GM18951 (cell line): Measurements from ENCODE around the gene GMDS.

Experiments used
- POLR2A ChIP-seq: IDR thresholded peaks from 4 replicates; pipeline ENCODE4 v1.6.1; 2011; ENCODE audit warnings: mild to moderate bottlenecking; ENCODE audit not compliant: insufficient read length, insufficient read depth; ENCODE audit errors: extremely low read depth
- in situ Hi-C: fragments of 300-500 bp; cut with MboI; formaldehyde crosslinking; loops from one replicate; pipeline ENCODE4 v1.12.0; 2022; ENCODE audit warnings: low sequenced_read_pairs, mixed read lengths, inconsistent platforms; ENCODE audit not compliant: unreplicated experiment

The GMDS gene

GRCh38 chr6:2120912-2121311, 124.5 kb downstream of the GMDS start:
- TF ChIP-seq POLR2A, result no peak
- in situ Hi-C loops, result no loop called here

DNA sequence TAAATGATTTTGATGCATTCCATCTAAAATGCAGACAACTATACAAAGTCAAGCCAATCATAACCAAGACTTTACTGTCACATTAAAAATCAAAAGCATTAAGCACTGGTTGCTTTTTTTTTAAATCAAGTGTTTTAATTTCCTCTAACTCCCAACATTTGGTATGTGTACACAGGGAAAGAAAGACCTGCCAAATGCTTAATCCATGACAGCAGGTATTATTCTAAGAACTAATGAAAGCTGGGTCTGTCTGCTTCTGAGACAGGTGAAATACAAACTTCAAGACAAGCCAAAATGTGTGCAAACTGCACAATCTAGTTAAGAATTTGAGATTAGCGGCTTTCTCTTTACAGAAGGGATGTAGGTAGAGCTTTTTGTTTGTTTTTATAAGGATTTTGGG, 126.1 kb downstream of the GMDS start:
- in situ Hi-C loops, result no loop called here
- no peak for TF ChIP-seq POLR2A

DNA sequence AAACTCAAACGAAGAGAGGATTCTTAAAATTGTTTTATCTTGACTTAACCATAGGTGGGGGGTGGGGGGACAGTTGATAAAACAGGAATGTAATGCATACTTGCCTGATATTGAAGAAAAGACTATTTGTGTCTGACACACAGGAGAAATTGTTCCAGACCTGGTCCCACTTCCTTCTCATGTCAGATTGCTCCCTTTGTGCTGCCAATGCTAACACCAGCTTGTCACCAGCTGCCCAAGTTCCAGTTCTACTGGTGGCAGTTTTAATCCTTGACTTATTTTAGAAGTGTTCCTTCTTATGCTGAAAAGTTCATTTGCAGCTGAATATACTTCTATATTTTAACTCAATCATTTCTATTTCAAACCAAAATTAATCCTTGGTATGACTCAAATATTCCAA, 127.3 kb downstream of the GMDS start:
- no peak for TF ChIP-seq POLR2A
- in situ Hi-C loops, result no loop called here

- TF ChIP-seq POLR2A, result no peak
- in situ Hi-C loops, result no loop called here
Observed at GRCh38 chr6:2117447-2117846, 128.0 kb downstream of the GMDS start.

DNA sequence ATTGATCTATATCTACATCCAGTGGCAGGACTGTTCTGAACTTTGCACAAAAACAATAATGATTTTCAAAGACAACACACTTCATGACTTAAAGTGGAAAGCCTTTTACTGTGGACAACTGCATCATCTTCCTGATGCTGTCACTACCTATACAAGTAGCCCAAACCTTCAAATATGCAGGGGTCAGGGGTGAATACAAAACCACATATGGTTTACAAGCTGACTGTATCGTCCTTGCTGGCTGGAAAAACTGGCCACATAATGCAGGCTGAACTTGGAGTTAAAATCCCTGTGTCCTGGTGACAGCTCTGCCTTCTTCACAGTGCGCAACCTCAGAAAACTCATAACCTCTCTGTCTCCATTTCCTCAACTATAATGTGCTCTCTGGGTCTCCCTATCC, 128.9 kb downstream of the GMDS start:
- no peak for TF ChIP-seq POLR2A
- in situ Hi-C loops, result no loop called here

GRCh38 chr6:2114100-2114499, 131.3 kb downstream of the GMDS start:
- in situ Hi-C loops, result no loop called here

GRCh38 chr6:2111162-2111677, 134.2 kb downstream of the GMDS start:
- no peak for TF ChIP-seq POLR2A
- in situ Hi-C loops, result no loop called here

More at GRCh38 chr6:2114100-2114499, 131.3 kb downstream of the GMDS start:
- no peak for TF ChIP-seq POLR2A

- TF ChIP-seq POLR2A, result no peak
- in situ Hi-C loops, result no loop called here
Observed at GRCh38 chr6:2110504-2110903, 134.9 kb downstream of the GMDS start.

DNA sequence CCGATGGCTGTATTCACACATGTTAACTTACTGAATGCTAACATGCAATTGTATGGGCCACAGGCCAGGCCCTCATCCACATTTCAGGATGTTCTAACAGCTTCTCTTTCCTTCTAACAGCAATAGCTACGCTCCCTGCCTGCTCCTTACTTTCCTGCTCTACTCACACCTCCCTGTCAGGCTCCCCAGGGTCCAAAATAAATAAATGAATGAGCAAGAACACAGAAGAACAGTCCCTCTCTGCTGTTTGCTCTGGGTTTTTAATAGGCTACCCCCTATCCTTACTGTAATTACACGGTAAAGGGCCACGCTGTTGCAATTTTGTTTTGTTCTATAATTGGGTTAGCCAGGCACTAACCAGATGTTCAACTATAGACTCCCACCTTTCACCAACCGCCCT, 135.6 kb downstream of the GMDS start:
- in situ Hi-C loops, result loop anchor here (10.0 kb wide), 1 partner anchor 505 kb away; the partner anchor contains the start of gene FOXC1
- no peak for TF ChIP-seq POLR2A

GRCh38 chr6:2108700-2109306, 136.6 kb downstream of the GMDS start:
- no peak for TF ChIP-seq POLR2A
- in situ Hi-C loops, result loop anchor here (10.0 kb wide), 1 partner anchor 504 kb away; the partner anchor contains the start of gene FOXC1

DNA sequence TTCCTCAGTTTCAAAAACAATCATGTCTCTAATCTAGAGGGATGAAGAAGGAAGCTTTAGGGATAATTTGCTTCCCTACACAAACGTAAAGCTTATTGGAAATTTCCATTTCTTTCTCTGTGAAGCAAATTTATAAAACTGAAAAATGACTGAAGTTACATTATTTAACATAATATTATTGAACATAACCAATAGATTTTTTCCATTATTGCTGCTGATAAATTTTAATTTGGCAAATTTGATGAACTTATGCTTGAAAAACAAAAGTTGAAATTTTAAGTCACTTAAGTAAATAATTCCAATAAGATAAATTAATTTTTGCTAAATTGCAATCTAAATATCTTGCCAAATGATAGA, 140.9 kb downstream of the GMDS start:
- in situ Hi-C loops, result loop anchor here (10.0 kb wide), 1 partner anchor 500 kb away; the partner anchor contains the start of gene FOXC1

DNA sequence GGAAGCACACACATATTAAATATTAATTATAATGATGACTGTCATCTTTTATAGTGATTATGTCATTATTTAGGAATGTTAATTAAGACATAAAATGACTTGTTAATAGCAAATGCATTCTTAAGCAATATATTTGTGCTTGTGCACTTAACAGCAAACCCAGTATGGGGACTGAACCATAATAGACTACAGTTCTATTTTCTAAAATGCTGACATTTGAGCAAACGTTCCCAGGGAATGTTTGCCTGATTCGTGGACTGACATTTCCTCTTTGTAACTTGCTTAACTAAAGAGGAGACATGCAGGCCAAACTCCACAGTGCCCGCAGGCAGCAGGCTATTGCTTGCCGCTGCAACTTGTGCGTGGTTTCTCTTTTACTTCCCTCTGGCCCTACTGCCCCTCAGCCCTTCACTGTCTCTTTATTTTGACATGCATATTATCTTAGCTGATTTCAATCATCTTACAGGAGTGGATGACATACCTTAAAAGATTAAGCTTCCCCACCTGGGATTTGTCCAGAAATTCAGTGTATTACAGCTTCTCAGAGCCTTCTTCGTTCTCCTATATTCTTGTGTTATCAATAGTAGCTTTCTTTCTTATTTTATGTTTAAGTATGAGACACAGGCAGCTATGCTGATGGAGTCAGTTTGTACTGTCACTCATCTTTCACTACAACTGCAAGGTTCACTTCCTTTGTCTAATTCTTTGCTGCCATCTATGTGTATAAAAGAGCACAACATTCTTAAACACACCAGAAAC, 141.5 kb downstream of the GMDS start:
- TF ChIP-seq POLR2A, result no peak
- in situ Hi-C loops, result loop anchor here (10.0 kb wide), 1 partner anchor 499 kb away; the partner anchor contains the start of gene FOXC1

More for the DNA sequence above, 140.9 kb downstream of the GMDS start:
- TF ChIP-seq POLR2A, result no peak

DNA sequence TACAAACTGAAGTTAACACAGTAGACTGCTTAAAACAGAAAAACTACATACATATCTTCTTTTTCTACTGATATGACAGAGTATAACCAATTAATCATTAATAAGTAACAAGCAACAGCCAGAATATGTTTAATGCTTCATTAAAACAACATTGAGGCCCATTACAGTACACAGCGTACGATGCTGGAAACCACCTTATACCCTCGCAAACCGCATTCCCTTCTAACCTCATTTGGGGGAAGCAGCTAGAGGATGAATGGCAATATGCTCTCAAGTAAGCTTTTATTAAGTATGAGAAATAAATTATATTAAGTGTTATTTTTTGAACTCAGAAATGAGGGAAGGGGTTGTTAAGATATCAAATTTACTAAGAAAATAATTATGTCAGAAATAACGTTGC, 142.4 kb downstream of the GMDS start:
- TF ChIP-seq POLR2A, result no peak
- in situ Hi-C loops, result loop anchor here (10.0 kb wide), 1 partner anchor 498 kb away; the partner anchor contains the start of gene FOXC1

DNA sequence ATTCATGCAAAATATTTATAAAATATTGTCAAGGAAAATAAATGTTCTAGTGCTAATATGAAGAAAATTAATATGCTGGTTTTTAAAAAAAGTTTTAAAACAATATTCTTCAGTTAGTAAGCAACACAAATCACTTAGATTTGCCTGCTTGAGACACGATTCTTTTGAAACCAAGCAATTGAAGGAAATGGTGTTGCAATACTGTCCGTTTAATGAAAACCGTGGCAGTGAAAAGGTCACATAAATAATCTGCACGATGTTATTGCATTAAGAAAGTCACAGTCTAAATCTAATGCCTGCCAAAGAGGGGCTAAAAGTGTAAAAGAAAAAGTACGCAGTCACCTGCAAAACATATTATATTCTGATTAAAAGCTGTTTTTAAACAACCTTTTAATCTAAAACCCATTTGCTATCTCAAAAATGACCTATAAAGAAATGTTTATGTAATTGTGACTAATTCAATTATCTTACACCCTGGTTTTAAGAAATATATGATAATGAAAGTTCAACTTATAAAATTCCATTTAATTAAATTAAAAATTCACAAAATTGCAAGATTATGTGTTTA, 143.0 kb downstream of the GMDS start:
- in situ Hi-C loops, result loop anchor here (10.0 kb wide), 1 partner anchor 498 kb away; the partner anchor contains the start of gene FOXC1
- TF ChIP-seq POLR2A, result no peak

DNA sequence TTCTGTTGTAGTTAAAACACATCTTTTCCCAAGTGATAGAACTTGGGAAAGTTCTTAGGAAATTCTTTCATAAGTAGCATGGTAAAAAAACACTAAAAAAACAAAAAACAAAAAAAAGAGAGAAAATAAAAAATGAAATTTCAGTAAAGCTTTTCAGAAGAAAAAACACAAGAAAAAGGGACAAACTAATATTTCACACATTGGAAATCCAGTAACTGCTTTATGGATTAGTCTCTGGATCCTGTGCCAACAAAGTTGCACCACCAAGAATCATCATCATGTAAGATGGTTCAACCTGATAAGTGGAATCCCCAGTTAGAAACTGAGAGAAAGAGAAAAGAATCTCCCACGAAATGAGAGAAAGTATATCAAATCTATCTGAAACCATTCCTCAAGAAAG, 144.2 kb downstream of the GMDS start:
- in situ Hi-C loops, result loop anchor here (10.0 kb wide), 1 partner anchor 496 kb away; the partner anchor contains the start of gene FOXC1

More for the DNA sequence above, 144.2 kb downstream of the GMDS start:
- no peak for TF ChIP-seq POLR2A
